T-cell (primary cell): ENCODE results near the gene LGALS14. TPM values are rescaled to one million over a fixed set of nuclear protein-coding genes. Genes with fewer than 3 reads are reported as not detected.
"Not testable (repeated sequence)": the region's sequence is repeated elsewhere in the genome, so short reads cannot be mapped to it uniquely, and the experiment has no call there.

Experiments
- ATAC-seq, 4 experiments: fragments of 200-7000 bp in 3 of 4; fragments of 150-1000 bp in 1 of 4; cut with Tn5 transposase; replicated peaks in 1 of 4; 1 replicate in 3 of 4; 2 replicates in 1 of 4; pipeline ENCODE4 v1.10.0; 2021; ENCODE audit warnings: moderate library complexity in 3 of 4, mild to moderate bottlenecking in 2 of 4, moderate number of reproducible peaks in 1 of 4
- CTCF ChIA-PET, 2 donors: fragments of 300-600 bp; sonication (Branson Sonifier 250); formaldehyde crosslinking; loops; one replicate each; lab custom pipeline; 2022; ENCODE audit warnings: antibody characterized with exemption in 2 of 2; lab: Charles Lee
- POLR2A ChIA-PET, 2 donors: fragments of 300-600 bp; sonication (Branson Sonifier 250); formaldehyde crosslinking; loops; one replicate each; lab custom pipeline; 2022; ENCODE audit warnings: antibody characterized with exemption in 2 of 2; lab: Charles Lee
- DNase-seq, 35 experiments: peaks; one replicate each; pipeline versions ENCODE4 v3.0.0 to v3.0.0-alpha.2; 2013 to 2023
- H3K27ac ChIP-seq: one replicate; pipeline ENCODE4 v1.5.1; 2013; ENCODE audit warnings: low read length
- H3K27me3 ChIP-seq, 2 experiments: replicated peaks in 1 of 2; 1 replicate in 1 of 2; 2 replicates in 1 of 2; pipeline versions ENCODE4 v1.6.1 to v1.7.0; 2013; ENCODE audit warnings: low read length in 1 of 2, mixed read lengths in 1 of 2; ENCODE audit not compliant: control insufficient read depth in 2 of 2, insufficient read depth in 2 of 2; ENCODE audit errors: extremely low read depth in 1 of 2
- H3K36me3 ChIP-seq, 2 donors: 1 replicate in 1 of 2; 2 replicates in 1 of 2; pipeline versions ENCODE4 v1.6.1 to v1.7.0; 2013; ENCODE audit warnings: low read length in 1 of 2; ENCODE audit not compliant: control insufficient read depth in 2 of 2, insufficient read depth in 1 of 2; ENCODE audit errors: extremely low read depth in 1 of 2
- H3K4me1 ChIP-seq, 2 experiments: 1 replicate in 1 of 2; 2 replicates in 1 of 2; pipeline versions ENCODE4 v1.6.1 to v1.7.0; 2013; ENCODE audit warnings: low read length in 2 of 2, mixed read lengths in 1 of 2; ENCODE audit not compliant: insufficient read depth in 2 of 2, control insufficient read depth in 1 of 2; ENCODE audit errors: extremely low read depth in 1 of 2
- H3K4me3 ChIP-seq, 2 donors: 1 replicate in 1 of 2; 2 replicates in 1 of 2; pipeline versions ENCODE4 v1.5.1 to v1.7.0; 2013; ENCODE audit warnings: mild to moderate bottlenecking in 2 of 2, low read length in 1 of 2, moderate library complexity in 1 of 2; ENCODE audit not compliant: control insufficient read depth in 1 of 2; ENCODE audit errors: extremely low read depth in 1 of 2
- H3K9me3 ChIP-seq: 2 replicates; pipeline ENCODE4 v1.7.0; 2013
- H3K27ac Mint-ChIP-seq, 2 donors: one replicate each; pipeline ENCODE4 v1.8.0; 2020 to 2021; ENCODE audit warnings: mild to moderate bottlenecking in 2 of 2, mixed read lengths in 2 of 2
- H3K27me3 Mint-ChIP-seq, 2 donors: one replicate each; pipeline ENCODE4 v1.8.0; 2021 to 2022; ENCODE audit warnings: mixed read lengths in 2 of 2
- H3K36me3 Mint-ChIP-seq: one replicate; pipeline ENCODE4 v1.8.0; 2021; ENCODE audit warnings: mixed read lengths
- H3K4me1 Mint-ChIP-seq, 3 donors: one replicate each; pipeline ENCODE4 v1.8.0; 2020 to 2022; ENCODE audit warnings: mixed read lengths in 3 of 3, mild to moderate bottlenecking in 1 of 3
- H3K4me3 Mint-ChIP-seq, 3 donors: one replicate each; pipeline ENCODE4 v1.8.0; 2020 to 2022; ENCODE audit warnings: mild to moderate bottlenecking in 3 of 3, mixed read lengths in 3 of 3, moderate library complexity in 3 of 3
- H3K9me3 Mint-ChIP-seq, 3 donors: one replicate each; pipeline ENCODE4 v1.8.0; 2020 to 2022; ENCODE audit warnings: mixed read lengths in 3 of 3
- WGBS: methylation state at CpG from one replicate; pipeline ENCODE4 v1.1.5; 2013; ENCODE audit warnings: missing lambda C conversion rate; ENCODE audit not compliant: insufficient coverage; 5-methylcytosine and 5-hydroxymethylcytosine counted together
- total RNA-seq, 35 experiments: library from RNA in 6 of 35; stranded (reverse) in 6 of 35; fragments of 120-200 nt in 1 of 35; gene quantifications; one replicate each; pipeline versions ENCODE4 v1.2.1 to v1.2.4 and lab custom pipeline; 2013 to 2026

The LGALS14 gene
- total RNA-seq (1 to 10 TPM in 1 of 5 donors, under 1 TPM in 1, not detected in 3; 0.49 to 1.2 TPM), total RNA-seq (lab: John Stamatoyannopoulos, UW) (0 to 0.44 (median 0.09) reads per million in 29 experiments)
- total RNA-seq (2013) = 0.31 TPM

GRCh38 chr19:39704181-39705044 lies at the start of gene LGALS14:
Gene LGALS14, plus strand, starts transcription at chr19:39704481. Its CDS starts 48 bp downstream, at chr19:39704529.
- Histone ChIP-seq H3K36me3 (no peaks in the 10 kb centered on the region), H3K4me1 (peaks cover 0 to 11% of the 10 kb centered on the region in 2 experiments), H3K27me3 (no peaks in the 10 kb centered on the region), H3K9me3 (no peaks in the 10 kb centered on the region), H3K4me3 (no peak within 1 kb of the TSS), H3K27ac (no peak within 1 kb of the TSS)
- 41% methylated on average over 3 of the region's 6 CpGs for WGBS
- CTCF ChIA-PET = interaction anchor here in 1 of 2 donors (0.6 kb wide), 1 partner anchor 153 kb away, joined by 3 read pairs; no protein-coding TSS in a partner anchor
- Mint-ChIP-seq H3K27me3 (peaks cover 3 to 15% of the 10 kb centered on the region in 2 donors), H3K36me3 (no peaks in the 10 kb centered on the region), H3K4me3 (peak within 1 kb of the TSS in 1 of 3 donors; percentile 41), H3K4me1 (peaks cover 29 to 42% (median 30%) of the 10 kb centered on the region in 3 donors), H3K27ac (peak within 1 kb of the TSS; percentile 66 to 78), H3K9me3 (no peaks in the 10 kb centered on the region)
- POLR2A ChIA-PET = no interaction called here
- DNase-seq (no peak), ATAC-seq (no peak)

- Mint-ChIP-seq H3K27me3 (peaks cover 19 to 39% of the 10 kb centered on the region in 2 donors), H3K9me3 (peaks cover 0 to under 1% (median 0%) of the 10 kb centered on the region in 3 donors), H3K27ac (no peak within 1 kb of the TSS), H3K36me3 (no peaks in the 10 kb centered on the region), H3K4me3 (no peak within 1 kb of the TSS), H3K4me1 (no peaks in the 10 kb centered on the region)
- Histone ChIP-seq H3K27ac (no peak within 1 kb of the TSS), H3K4me3 (no peak within 1 kb of the TSS), H3K36me3 (no peaks in the 10 kb centered on the region), H3K9me3 (no peaks in the 10 kb centered on the region), H3K27me3 (peaks cover 0 to 5% of the 10 kb centered on the region in 2 experiments), H3K4me1 (no peaks in the 10 kb centered on the region)
- ChIA-PET POLR2A (no interaction called here), CTCF (no interaction called here)
- ATAC-seq = no peak
- no peak for DNase-seq
- WGBS = 57% methylated on average over 1 of the region's 3 CpGs
These were observed 48.7 kb upstream of the LGALS14 start, which contains the start of gene LGALS16 for GRCh38 chr19:39655613-39656012. Gene LGALS16, plus strand, starts transcription at chr19:39655913. Its CDS starts 49 bp downstream, at chr19:39655962.

- Histone ChIP-seq H3K9me3 (no peaks in the 10 kb centered on the region), H3K27ac (no peak overlapping the region), H3K36me3 (no peaks in the 10 kb centered on the region), H3K4me3 (no peak overlapping the region), H3K4me1 (no peaks in the 10 kb centered on the region), H3K27me3 (peaks cover 0 to 5% of the 10 kb centered on the region in 2 experiments)
- Mint-ChIP-seq H3K4me1 (peaks cover 0 to 9% (median 0%) of the 10 kb centered on the region in 3 donors), H3K4me3 (no peak overlapping the region), H3K36me3 (no peaks in the 10 kb centered on the region), H3K27ac (no peak overlapping the region), H3K27me3 (peaks cover 4 to 10% of the 10 kb centered on the region in 2 donors), H3K9me3 (no peaks in the 10 kb centered on the region)
- 88% methylated on average over 2 of the region's 4 CpGs for WGBS
- DNase-seq (no peak), ATAC-seq (no peak)
- POLR2A ChIA-PET = no interaction called here
- CTCF ChIA-PET = no interaction called here
These were observed 44.5 kb upstream of the LGALS14 start for GRCh38 chr19:39659791-39660190.

GRCh38 chr19:39660661-39661060 lies 43.6 kb upstream of the LGALS14 start:
- no peaks in the 10 kb centered on the region for H3K9me3 Mint-ChIP-seq
- ATAC-seq (no peak), DNase-seq (no peak)
- H3K36me3 Mint-ChIP-seq = peaks cover 3% of the 10 kb centered on the region
- CTCF ChIA-PET = no interaction called here
- POLR2A ChIA-PET = no interaction called here
- H3K4me3 Mint-ChIP-seq = no peak overlapping the region
- no peak overlapping the region for H3K27ac Mint-ChIP-seq
- H3K27ac ChIP-seq = no peak overlapping the region
- H3K4me3 ChIP-seq = no peak overlapping the region
- no peaks in the 10 kb centered on the region for H3K9me3 ChIP-seq
- H3K27me3 Mint-ChIP-seq = peaks cover 4 to 10% of the 10 kb centered on the region in 2 donors
- WGBS = no CpG with 5 or more reads among the region's 4 CpGs
- no peaks in the 10 kb centered on the region for H3K4me1 ChIP-seq
- peaks cover 0 to 9% (median 0%) of the 10 kb centered on the region in 3 donors for H3K4me1 Mint-ChIP-seq
- no peaks in the 10 kb centered on the region for H3K36me3 ChIP-seq
- H3K27me3 ChIP-seq = peaks cover 0 to 6% of the 10 kb centered on the region in 2 experiments

GRCh38 chr19:39661565-39661964 lies 42.7 kb upstream of the LGALS14 start:
- ATAC-seq (peak in 2 of 4 experiments; percentile 12 to 43), DNase-seq (no peak)
- peaks cover 0 to 12% of the 10 kb centered on the region in 2 experiments for H3K27me3 ChIP-seq
- H3K27ac ChIP-seq = no peak overlapping the region
- no peaks in the 10 kb centered on the region for H3K9me3 ChIP-seq
- ChIA-PET POLR2A (no interaction called here), CTCF (no interaction called here)
- Mint-ChIP-seq H3K4me1 (peaks cover 0 to 9% (median 0%) of the 10 kb centered on the region in 3 donors), H3K27me3 (peaks cover 7 to 13% of the 10 kb centered on the region in 2 donors), H3K4me3 (no peak overlapping the region), H3K9me3 (no peaks in the 10 kb centered on the region), H3K36me3 (peaks cover 4% of the 10 kb centered on the region), H3K27ac (peak overlapping the region in 1 of 2 donors; percentile 15)
- no peaks in the 10 kb centered on the region for H3K36me3 ChIP-seq
- no peaks in the 10 kb centered on the region for H3K4me1 ChIP-seq
- no peak overlapping the region for H3K4me3 ChIP-seq

GRCh38 chr19:39669860-39670259 lies 34.4 kb upstream of the LGALS14 start:
- DNase-seq, POLR2A ChIA-PET, H3K27ac Mint-ChIP-seq, H3K4me3 ChIP-seq, CTCF ChIA-PET, H3K9me3 Mint-ChIP-seq, ATAC-seq, H3K27me3 ChIP-seq, H3K36me3 Mint-ChIP-seq, H3K4me3 Mint-ChIP-seq, H3K27ac ChIP-seq, H3K9me3 ChIP-seq, H3K4me1 ChIP-seq, H3K36me3 ChIP-seq: not testable (repeated sequence)
- H3K27me3 Mint-ChIP-seq = peaks cover 14 to 16% of the 10 kb centered on the region in 2 donors
- no CpG with 5 or more reads among the region's 3 CpGs for WGBS
- H3K4me1 Mint-ChIP-seq = peaks cover 20 to 27% (median 22%) of the 10 kb centered on the region in 3 donors
